K562 (cell line): Measurements from ENCODE around the gene ZBTB33. TPM values are rescaled to one million over a fixed set of nuclear protein-coding genes. Genes with fewer than 3 reads are reported as not detected.

ENCODE experiments used
- ATAC-seq: fragments of 200-7000 bp; cut with Tn5 transposase; 3 replicates; pipeline ENCODE4 v1.9.1; 2020; ENCODE audit warnings: moderate library complexity
- Bru-seq: library from RNA; stranded (reverse); fragments of 400-500 nt; gene quantifications from one replicate; lab custom pipeline; 2021; lab: Mats Ljungman, UMichigan
- BruChase-seq, 2 experiments: library from RNA; stranded (reverse); fragments of 400-500 nt; gene quantifications; one replicate each; lab custom pipeline; 2021; lab: Mats Ljungman, UMichigan
- BruUV-seq: library from RNA; stranded (reverse); fragments of 400-500 nt; replicated peaks from 2 replicates; lab custom pipeline; 2021; lab: Mats Ljungman, UMichigan
- CTCF ChIA-PET: fragments of 300-600 bp; formaldehyde crosslinking; extraction: SDS; loops from one replicate; lab custom pipeline; 2021; ENCODE audit warnings: low intra/inter-chr PET ratio; lab: Yijun Ruan, JAX
- POLR2A ChIA-PET: fragments of 300-600, 350-650 bp; sonication (Branson Sonifier 250); formaldehyde crosslinking; extraction: SDS; loops from one replicate; lab custom pipeline; 2021; ENCODE audit warnings: antibody characterized with exemption, inconsistent platforms; lab: Yijun Ruan, JAX
- DNase-seq, 4 experiments: peaks; one replicate each; pipeline versions ENCODE4 v3.0.0 to v3.0.0-alpha.2; 2011 to 2018; ENCODE audit warnings: low spot score in 3 of 4, mixed read lengths in 3 of 4; ENCODE audit errors: extremely low read depth in 1 of 4
- FAIRE-seq: peaks from 2 replicates; lab custom pipeline; 2011; peaks lifted over from hg19 to GRCh38; lab: Jason Lieb, UNC
- H2AFZ ChIP-seq: 2 replicates; pipeline ENCODE4 v1.6.0; 2011; ENCODE audit warnings: low read depth, low read length, control low read depth, inconsistent platforms
- H3K27ac ChIP-seq: fragments of 200-600 bp; 3 replicates; pipeline ENCODE4 v1.8.0; 2011; ENCODE audit warnings: low read depth, mild to moderate bottlenecking, control low read depth, inconsistent platforms, low read length, moderate library complexity, mixed read lengths; ENCODE audit errors: extremely low read depth
- H3K27me3 ChIP-seq, 2 experiments: fragments of 300-600 bp in 1 of 2; 2 replicates in 1 of 2; 3 replicates in 1 of 2; pipeline versions ENCODE4 v1.6.0 to v1.8.0; 2011; ENCODE audit warnings: inconsistent platforms in 2 of 2, low read length in 2 of 2, mild to moderate bottlenecking in 1 of 2, mixed read lengths in 1 of 2, moderate library complexity in 1 of 2; ENCODE audit not compliant: control insufficient read depth in 2 of 2, insufficient read depth in 2 of 2
- H3K36me3 ChIP-seq: fragments of 300-600 bp; 3 replicates; pipeline ENCODE4 v1.8.0; 2011; ENCODE audit warnings: mild to moderate bottlenecking, low read length, inconsistent platforms; ENCODE audit not compliant: control insufficient read depth, insufficient read depth
- H3K4me1 ChIP-seq, 2 experiments: fragments of 200-600 bp in 1 of 2; replicated peaks in 1 of 2; 2 replicates in 1 of 2; 3 replicates in 1 of 2; pipeline versions ENCODE4 v1.5.1 to v1.8.0; 2011; ENCODE audit warnings: inconsistent platforms in 2 of 2, low read length in 2 of 2, mild to moderate bottlenecking in 1 of 2, mixed read lengths in 1 of 2, moderate library complexity in 1 of 2; ENCODE audit not compliant: control insufficient read depth in 2 of 2, insufficient read depth in 2 of 2
- H3K4me2 ChIP-seq: 2 replicates; pipeline ENCODE4 v1.6.1; 2011; ENCODE audit warnings: low read length, control low read depth, inconsistent platforms, mixed read lengths; ENCODE audit not compliant: insufficient read depth
- H3K4me3 ChIP-seq: fragments of 200-600 bp; sonication (generic), shearing (Covaris generic); 2 replicates; pipeline ENCODE4 v1.5.1; 2016; ENCODE audit warnings: control low read depth, inconsistent platforms
- H3K79me2 ChIP-seq: fragments of 200-600 bp; 3 replicates; pipeline ENCODE4 v1.8.0; 2011; ENCODE audit warnings: low read length, inconsistent platforms; ENCODE audit not compliant: control insufficient read depth, insufficient read depth
- H3K9ac ChIP-seq, 2 experiments: 2 replicates each; pipeline versions ENCODE4 v1.6.0 to v1.6.1; 2011; ENCODE audit warnings: low read depth in 2 of 2, low read length in 2 of 2, control low read depth in 1 of 2, inconsistent platforms in 1 of 2, mild to moderate bottlenecking in 1 of 2, mixed read lengths in 1 of 2; ENCODE audit not compliant: insufficient read depth in 1 of 2
- H3K9me1 ChIP-seq: one replicate; pipeline ENCODE4 v1.6.0; 2011; ENCODE audit warnings: inconsistent platforms, mild to moderate bottlenecking, low read length, moderate library complexity; ENCODE audit not compliant: control insufficient read depth, insufficient read depth
- H3K9me3 ChIP-seq: replicated peaks from 2 replicates; pipeline ENCODE4 v1.5.1; 2011; ENCODE audit warnings: low read depth, low read length, inconsistent platforms; ENCODE audit not compliant: control insufficient read depth, insufficient read depth
- H4K20me1 ChIP-seq: replicated peaks from 2 replicates; pipeline ENCODE4 v1.6.1; 2011; ENCODE audit warnings: low read length, inconsistent platforms, mixed read lengths; ENCODE audit not compliant: control insufficient read depth, insufficient read depth
- RBM17 ChIP-seq: fragments of 200-400 bp; formaldehyde crosslinking; IDR thresholded peaks from 2 replicates; pipeline ENCODE4 v1.6.1; 2017; ENCODE audit warnings: low read depth, mild to moderate bottlenecking, low read length, borderline replicate concordance
- SRSF1 ChIP-seq: fragments of 200-400 bp; formaldehyde crosslinking; IDR thresholded peaks from 2 replicates; pipeline ENCODE4 v1.6.1; 2017; ENCODE audit warnings: mild to moderate bottlenecking, low read depth, low read length, moderate library complexity
- WGBS: fragments of 100-300 bp; shearing (Covaris generic); methylation state at CpG from one replicate; pipeline ENCODE4 v1.1.6; 2016; ENCODE audit warnings: low coverage, mixed read lengths; ENCODE audit not compliant: insufficient coverage; ENCODE audit errors: missing lambda C conversion rate; 5-methylcytosine and 5-hydroxymethylcytosine counted together
- in situ Hi-C: fragments of 300-500 bp; cut with MboI; formaldehyde crosslinking; loops from 4 replicates; pipeline ENCODE4 v1.15.0; 2018; ENCODE audit warnings: inconsistent platforms, mixed read lengths
- intact Hi-C: fragments of 100-400 bp; cut with micrococcal nuclease; formaldehyde crosslinking; loops from 2 replicates; pipeline ENCODE4 v1.14.2; 2022
- long read RNA-seq, 3 experiments: library from polyadenylated mRNA in 2 of 3; library from RNA in 1 of 3; unstranded in 2 of 3; stranded (forward) in 1 of 3; transcript quantifications; one replicate each; pipeline ENCODE4 v2.0.0, GENCODE V29; 2019 to 2022
- polyA minus RNA-seq, 3 experiments: library from RNA; depleted of rRNA, polyadenylated mRNA; stranded (reverse); fragments of >200 nt; gene quantifications; 2 replicates each; pipeline ENCODE4 v1.2.3, GENCODE V29; 2011
- polyA plus RNA-seq, 8 experiments: library from polyadenylated mRNA; depleted of rRNA in 4 of 8; stranded (reverse) in 5 of 8; unstranded in 3 of 8; fragments of >200 nt; fragmentation: Nextera tagmentation in 2 of 8; fragmentation: Illumina TruSeq in 1 of 8; extraction: Ambion mirVana in 2 of 8; extraction: Trizol in 1 of 8; gene quantifications; 2 replicates each; pipeline versions ENCODE4 v1.2.1 to v1.2.3, GENCODE V29; 2011 to 2014; ENCODE audit warnings: inconsistent platforms in 1 of 8, missing spikeins in 1 of 8
- total RNA-seq, 7 experiments: library from RNA; depleted of rRNA in 6 of 7; stranded (reverse); fragments of >200 nt in 6 of 7; fragmentation: Illumina TruSeq in 2 of 7; extraction: Trizol in 2 of 7; gene quantifications; 2 replicates each; pipeline versions ENCODE4 v1.2.1 to v1.2.3, GENCODE V29; 2011 to 2021; ENCODE audit warnings: low replicate concordance in 1 of 7
- TF ChIP-seq, protein P1 (sequence below): fragments of 200-600 bp; sonication (generic); IDR thresholded peaks from one replicate; pipeline ENCODE4 v1.6.1; 2012; ENCODE audit warnings: mild to moderate bottlenecking, low read depth, low read length, inconsistent platforms

Gene ZBTB33
- total RNA-seq (2011; cell fraction: chromatin; rRNA removed; ENCODE audit: low replicate concordance) = 4.6 and 16.4 TPM in 2 replicates
- total RNA-seq (2011; cell fraction: nucleolus; rRNA removed) = 2.8 and 3.8 TPM in 2 replicates
- total RNA-seq (2011; cell fraction: nucleoplasm; rRNA removed) = 7.6 and 12.0 TPM in 2 replicates
- total RNA-seq (2014; rRNA removed) (12.4 and 13.0 TPM in 2 replicates), total RNA-seq (2014; rRNA removed; fragmentation: Illumina TruSeq; extraction: Trizol) (29.8 and 30.4 TPM in 2 replicates), total RNA-seq (2015; rRNA removed; fragmentation: Illumina TruSeq; extraction: Trizol) (25.3 and 28.2 TPM in 2 replicates), total RNA-seq (2021) (20.7 and 21.3 TPM in 2 replicates), polyA plus RNA-seq (2011; rRNA removed) (13.8 and 15.6 TPM in 2 replicates), polyA plus RNA-seq (2014; fragmentation: Illumina TruSeq; extraction: Trizol) (19.2 and 22.9 TPM in 2 replicates), polyA plus RNA-seq (2014; fragmentation: Nextera tagmentation; extraction: Ambion mirVana) (1 to 10 TPM; 5.6 to 9.1 TPM), polyA plus RNA-seq (2014; rRNA removed) (11.3 and 12.6 TPM in 2 replicates), polyA minus RNA-seq (2011; rRNA and poly(A)+ RNA removed) (39.1 and 47.0 TPM in 2 replicates), Bru-seq, nascent RNA (percentile 92 among the genes with signal in this experiment), BruChase-seq, experiment 1, labeled RNA remaining after a 2-hour chase (percentile 95 among the genes with signal in this experiment), BruChase-seq, experiment 2, labeled RNA remaining after a 6-hour chase (percentile 96 among the genes with signal in this experiment)
- 3.7 and 7.6 TPM in 2 replicates for polyA plus RNA-seq (2011; cell fraction: cytosol; rRNA removed)
- 5.8 and 9.1 TPM in 2 replicates for polyA plus RNA-seq (2011; cell fraction: nucleus; rRNA removed)
- polyA plus RNA-seq (2012) = 13.2 and 13.5 TPM in 2 replicates
- 15.0 and 15.6 TPM in 2 replicates for polyA minus RNA-seq (2011; cell fraction: cytosol; rRNA and poly(A)+ RNA removed)
- polyA minus RNA-seq (2011; cell fraction: nucleus; rRNA and poly(A)+ RNA removed) = 6.7 and 14.8 TPM in 2 replicates
- long read RNA-seq, experiment 1, full-length matches to known transcripts = 60 of 85 reads
- long read RNA-seq, experiment 1, partial matches to known transcripts = 0 of 85 reads
- long read RNA-seq, experiment 1, other reads (novel, unspliced or antisense) = 25 of 85 reads
- long read RNA-seq, experiment 2, partial matches to known transcripts = 0 of 14 reads
- long read RNA-seq, experiment 2, other reads (novel, unspliced or antisense) = 14 of 14 reads
- long read RNA-seq, experiment 3, full-length matches to known transcripts = 1 of 1 reads
- long read RNA-seq, experiment 3, partial matches to known transcripts = 0 of 1 reads
- long read RNA-seq, experiment 3, other reads (novel, unspliced or antisense) = 0 of 1 reads

DNA sequence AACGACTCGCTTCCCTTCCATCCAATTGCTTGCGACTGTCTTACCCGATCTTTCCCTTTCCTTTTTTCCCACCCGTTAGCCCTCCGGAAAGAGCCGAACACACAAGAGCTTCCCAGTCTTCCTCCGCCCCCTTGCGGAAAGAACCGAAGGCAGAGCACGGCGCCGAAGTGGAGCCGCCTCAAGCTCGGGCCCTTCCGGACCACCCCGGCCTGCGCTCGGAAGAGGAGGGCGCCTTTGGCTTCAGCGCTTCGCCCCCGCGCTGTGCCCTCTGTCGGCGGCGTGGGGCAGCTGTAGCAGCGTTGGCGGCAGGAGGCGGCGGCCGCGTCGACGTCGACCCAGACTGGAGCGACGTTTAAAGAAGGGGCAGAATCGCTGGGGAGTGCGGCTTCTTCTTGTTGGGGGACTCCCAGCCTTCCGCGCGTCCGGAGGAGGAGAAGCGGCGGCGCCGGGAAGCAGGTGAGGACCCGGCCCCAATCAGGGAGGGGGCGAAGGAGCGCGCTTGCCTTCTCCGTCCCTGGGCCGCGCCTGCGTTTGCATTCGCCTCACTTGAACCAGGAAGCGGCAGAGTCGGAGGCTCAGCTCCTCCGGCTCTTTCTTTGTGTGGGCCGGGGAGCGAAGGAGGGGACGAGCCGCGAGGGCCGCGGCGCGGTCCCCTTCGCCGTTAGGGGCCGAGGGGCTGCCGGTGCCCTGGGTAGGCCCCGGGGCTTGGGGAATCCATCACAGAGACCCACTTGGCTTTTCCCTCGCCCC lies at the start of gene ZBTB33:
ZBTB33 (plus strand) TSS at position 291 of the 750 bp plus-strand sequence. CDS start 2,604 bp downstream, outside the sequence.
- POLR2A ChIA-PET = interaction anchor here (0.6 to 1.7 kb wide), 4 partner anchors 10 to 214 kb away, joined by 3 to 15 read pairs (median 3); no protein-coding TSS in a partner anchor
- TF ChIP-seq, protein P1, sequence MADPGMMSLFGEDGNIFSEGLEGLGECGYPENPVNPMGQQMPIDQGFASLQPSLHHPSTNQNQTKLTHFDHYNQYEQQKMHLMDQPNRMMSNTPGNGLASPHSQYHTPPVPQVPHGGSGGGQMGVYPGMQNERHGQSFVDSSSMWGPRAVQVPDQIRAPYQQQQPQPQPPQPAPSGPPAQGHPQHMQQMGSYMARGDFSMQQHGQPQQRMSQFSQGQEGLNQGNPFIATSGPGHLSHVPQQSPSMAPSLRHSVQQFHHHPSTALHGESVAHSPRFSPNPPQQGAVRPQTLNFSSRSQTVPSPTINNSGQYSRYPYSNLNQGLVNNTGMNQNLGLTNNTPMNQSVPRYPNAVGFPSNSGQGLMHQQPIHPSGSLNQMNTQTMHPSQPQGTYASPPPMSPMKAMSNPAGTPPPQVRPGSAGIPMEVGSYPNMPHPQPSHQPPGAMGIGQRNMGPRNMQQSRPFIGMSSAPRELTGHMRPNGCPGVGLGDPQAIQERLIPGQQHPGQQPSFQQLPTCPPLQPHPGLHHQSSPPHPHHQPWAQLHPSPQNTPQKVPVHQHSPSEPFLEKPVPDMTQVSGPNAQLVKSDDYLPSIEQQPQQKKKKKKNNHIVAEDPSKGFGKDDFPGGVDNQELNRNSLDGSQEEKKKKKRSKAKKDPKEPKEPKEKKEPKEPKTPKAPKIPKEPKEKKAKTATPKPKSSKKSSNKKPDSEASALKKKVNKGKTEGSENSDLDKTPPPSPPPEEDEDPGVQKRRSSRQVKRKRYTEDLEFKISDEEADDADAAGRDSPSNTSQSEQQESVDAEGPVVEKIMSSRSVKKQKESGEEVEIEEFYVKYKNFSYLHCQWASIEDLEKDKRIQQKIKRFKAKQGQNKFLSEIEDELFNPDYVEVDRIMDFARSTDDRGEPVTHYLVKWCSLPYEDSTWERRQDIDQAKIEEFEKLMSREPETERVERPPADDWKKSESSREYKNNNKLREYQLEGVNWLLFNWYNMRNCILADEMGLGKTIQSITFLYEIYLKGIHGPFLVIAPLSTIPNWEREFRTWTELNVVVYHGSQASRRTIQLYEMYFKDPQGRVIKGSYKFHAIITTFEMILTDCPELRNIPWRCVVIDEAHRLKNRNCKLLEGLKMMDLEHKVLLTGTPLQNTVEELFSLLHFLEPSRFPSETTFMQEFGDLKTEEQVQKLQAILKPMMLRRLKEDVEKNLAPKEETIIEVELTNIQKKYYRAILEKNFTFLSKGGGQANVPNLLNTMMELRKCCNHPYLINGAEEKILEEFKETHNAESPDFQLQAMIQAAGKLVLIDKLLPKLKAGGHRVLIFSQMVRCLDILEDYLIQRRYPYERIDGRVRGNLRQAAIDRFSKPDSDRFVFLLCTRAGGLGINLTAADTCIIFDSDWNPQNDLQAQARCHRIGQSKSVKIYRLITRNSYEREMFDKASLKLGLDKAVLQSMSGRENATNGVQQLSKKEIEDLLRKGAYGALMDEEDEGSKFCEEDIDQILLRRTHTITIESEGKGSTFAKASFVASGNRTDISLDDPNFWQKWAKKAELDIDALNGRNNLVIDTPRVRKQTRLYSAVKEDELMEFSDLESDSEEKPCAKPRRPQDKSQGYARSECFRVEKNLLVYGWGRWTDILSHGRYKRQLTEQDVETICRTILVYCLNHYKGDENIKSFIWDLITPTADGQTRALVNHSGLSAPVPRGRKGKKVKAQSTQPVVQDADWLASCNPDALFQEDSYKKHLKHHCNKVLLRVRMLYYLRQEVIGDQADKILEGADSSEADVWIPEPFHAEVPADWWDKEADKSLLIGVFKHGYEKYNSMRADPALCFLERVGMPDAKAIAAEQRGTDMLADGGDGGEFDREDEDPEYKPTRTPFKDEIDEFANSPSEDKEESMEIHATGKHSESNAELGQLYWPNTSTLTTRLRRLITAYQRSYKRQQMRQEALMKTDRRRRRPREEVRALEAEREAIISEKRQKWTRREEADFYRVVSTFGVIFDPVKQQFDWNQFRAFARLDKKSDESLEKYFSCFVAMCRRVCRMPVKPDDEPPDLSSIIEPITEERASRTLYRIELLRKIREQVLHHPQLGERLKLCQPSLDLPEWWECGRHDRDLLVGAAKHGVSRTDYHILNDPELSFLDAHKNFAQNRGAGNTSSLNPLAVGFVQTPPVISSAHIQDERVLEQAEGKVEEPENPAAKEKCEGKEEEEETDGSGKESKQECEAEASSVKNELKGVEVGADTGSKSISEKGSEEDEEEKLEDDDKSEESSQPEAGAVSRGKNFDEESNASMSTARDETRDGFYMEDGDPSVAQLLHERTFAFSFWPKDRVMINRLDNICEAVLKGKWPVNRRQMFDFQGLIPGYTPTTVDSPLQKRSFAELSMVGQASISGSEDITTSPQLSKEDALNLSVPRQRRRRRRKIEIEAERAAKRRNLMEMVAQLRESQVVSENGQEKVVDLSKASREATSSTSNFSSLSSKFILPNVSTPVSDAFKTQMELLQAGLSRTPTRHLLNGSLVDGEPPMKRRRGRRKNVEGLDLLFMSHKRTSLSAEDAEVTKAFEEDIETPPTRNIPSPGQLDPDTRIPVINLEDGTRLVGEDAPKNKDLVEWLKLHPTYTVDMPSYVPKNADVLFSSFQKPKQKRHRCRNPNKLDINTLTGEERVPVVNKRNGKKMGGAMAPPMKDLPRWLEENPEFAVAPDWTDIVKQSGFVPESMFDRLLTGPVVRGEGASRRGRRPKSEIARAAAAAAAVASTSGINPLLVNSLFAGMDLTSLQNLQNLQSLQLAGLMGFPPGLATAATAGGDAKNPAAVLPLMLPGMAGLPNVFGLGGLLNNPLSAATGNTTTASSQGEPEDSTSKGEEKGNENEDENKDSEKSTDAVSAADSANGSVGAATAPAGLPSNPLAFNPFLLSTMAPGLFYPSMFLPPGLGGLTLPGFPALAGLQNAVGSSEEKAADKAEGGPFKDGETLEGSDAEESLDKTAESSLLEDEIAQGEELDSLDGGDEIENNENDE = no peak
- TF ChIP-seq RBM17 = no peak
- TF ChIP-seq SRSF1 = no peak

More for the DNA sequence above, at the start of gene ZBTB33:
- no peaks in the 10 kb centered on the region for H3K27me3 ChIP-seq
- peak within 1 kb of the TSS; percentile 77 for H3K4me3 ChIP-seq
- H2AFZ ChIP-seq = peak within 1 kb of the TSS; percentile 90
- intact Hi-C loops = loop anchor here (5.0 kb wide), 1 partner anchor 52 kb away; no protein-coding TSS in a partner anchor
- under 1% methylated on average over 33 of the region's 75 CpGs for WGBS
- peak within 1 kb of the TSS; percentile 87 to 97 for H3K9ac ChIP-seq
- FAIRE-seq (peak; percentile 95), DNase-seq (peak; percentile 88 to 96 (median 92)), ATAC-seq (peak; percentile 99)
- H3K27ac ChIP-seq = peak within 1 kb of the TSS; percentile 91
- peaks cover 5 to 6% of the 10 kb centered on the region in 2 experiments; a peak in 2 of 5 replicates for H3K4me1 ChIP-seq
- in situ Hi-C loops = no loop called here
- BruUV-seq = no TSS peak
- no peaks in the 10 kb centered on the region for H3K9me3 ChIP-seq
- CTCF ChIA-PET = interaction anchor here (0.8 kb wide), 1 partner anchor 113 kb away, joined by 3 read pairs; no protein-coding TSS in a partner anchor
- H3K4me2 ChIP-seq = peak within 1 kb of the TSS; percentile 85
- peaks cover 33% of the 10 kb centered on the region for H3K36me3 ChIP-seq
- no peaks in the 10 kb centered on the region for H3K9me1 ChIP-seq
- H4K20me1 ChIP-seq = no peaks in the 10 kb centered on the region; the same call in 1 of the 2 replicates
- peaks cover 42% of the 10 kb centered on the region for H3K79me2 ChIP-seq
